DND-41 (cell line): ENCODE data around the gene TSPAN9.

Experiments
- CTCF ChIP-seq: IDR thresholded peaks from 2 replicates; pipeline ENCODE4 v1.5.1; 2012; ENCODE audit warnings: borderline replicate concordance, low read length, moderate library complexity, mild to moderate bottlenecking; ENCODE audit not compliant: poor library complexity, severe bottlenecking; ENCODE audit errors: extremely low read depth
- EZH2 ChIP-seq: IDR thresholded peaks from 3 replicates; pipeline ENCODE4 v1.6.1; 2012; ENCODE audit warnings: borderline replicate concordance, low read depth, mild to moderate bottlenecking, moderate library complexity, low read length, inconsistent platforms; ENCODE audit not compliant: severe bottlenecking

GRCh38 chr12:3145033-3145432, 67.9 kb downstream of the TSPAN9 start:
- TF ChIP-seq CTCF, result no peak
- no peak for TF ChIP-seq EZH2
